AG04449 (cell line): ENCODE measurements around the gene PLXNA4.

Experiments
- CTCF ChIA-PET: fragments of 350-600 bp; formaldehyde crosslinking; extraction: SDS; loops from one replicate; lab custom pipeline; 2021; ENCODE audit warnings: antibody characterized with exemption; lab: Yijun Ruan, JAX
- POLR2A ChIA-PET: fragments of 400-600, 350-600 bp; formaldehyde crosslinking; extraction: SDS; loops from one replicate; lab custom pipeline; 2020; ENCODE audit warnings: antibody characterized with exemption, inconsistent platforms; lab: Yijun Ruan, JAX
- DNase-seq: peaks from one replicate; pipeline ENCODE4 v3.0.0-alpha.2; 2010; ENCODE audit warnings: low read depth, low spot score
- H3K4me3 ChIP-seq: 2 replicates; pipeline ENCODE4 v1.5.1; 2011; ENCODE audit warnings: low read depth, mild to moderate bottlenecking, control low read depth, low read length
- CTCF ChIP-seq: IDR thresholded peaks from one replicate; pipeline ENCODE4 v1.5.1; 2011; ENCODE audit warnings: mild to moderate bottlenecking, moderate library complexity, low read length, control low read depth, inconsistent platforms; ENCODE audit not compliant: insufficient read depth; ENCODE audit errors: missing control alignments

PLXNA4 gene

DNA sequence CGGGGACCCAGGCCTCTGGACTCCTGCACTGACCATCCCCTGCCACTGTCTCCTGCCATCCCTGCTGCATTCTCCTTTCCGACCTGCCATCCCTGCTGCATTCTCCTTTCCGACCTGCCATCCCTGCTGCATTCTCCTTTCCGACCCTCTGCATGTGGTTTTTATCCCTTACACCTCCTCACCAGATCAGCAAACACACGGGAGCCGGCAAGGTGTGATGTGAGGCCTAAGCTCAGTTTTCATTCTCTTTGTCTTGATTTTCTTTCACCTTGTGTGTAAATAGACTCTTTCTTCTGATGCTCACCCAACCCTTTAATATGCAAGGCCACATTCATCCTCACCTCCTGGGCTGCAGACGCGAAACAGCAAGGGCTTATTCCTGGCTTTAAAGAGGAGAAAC is 11.4 kb downstream of the PLXNA4 start:
- ChIA-PET CTCF (interaction anchor here (1.4 kb wide), 1 partner anchor 15 kb away, joined by 5 read pairs; no protein-coding TSS in a partner anchor), POLR2A (no interaction called here)
- H3K4me3 ChIP-seq = no peak overlapping the region
- TF ChIP-seq CTCF = no peak
- DNase-seq = no peak

DNA sequence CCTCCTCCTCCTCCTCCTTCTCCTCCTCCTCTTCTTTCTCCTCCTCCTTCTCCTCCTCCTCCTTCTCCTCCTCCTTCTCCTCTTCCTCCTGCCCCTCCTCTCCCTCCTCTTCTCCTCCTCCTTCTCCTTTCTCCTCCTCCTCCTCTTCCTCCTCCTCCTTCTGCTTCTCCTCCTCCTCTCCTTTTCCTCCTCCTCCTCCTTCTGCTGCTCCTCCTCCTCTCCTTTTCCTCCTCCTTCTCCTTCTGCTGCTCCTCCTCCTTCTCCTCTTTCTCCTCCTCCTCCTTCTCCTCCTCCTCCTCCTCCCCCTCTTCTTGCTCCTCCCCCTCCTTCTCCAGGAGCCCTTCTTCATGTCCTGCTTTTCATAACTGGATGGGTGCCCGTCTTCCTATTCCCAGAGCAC is 12.2 kb downstream of the PLXNA4 start:
- TF ChIP-seq CTCF = no peak
- CTCF ChIA-PET = no interaction called here
- DNase-seq = no peak
- POLR2A ChIA-PET = no interaction called here
- no peak overlapping the region for H3K4me3 ChIP-seq

GRCh38 chr7:132562690-132563089 is 13.6 kb downstream of the PLXNA4 start:
- TF ChIP-seq CTCF = no peak
- DNase-seq = no peak
- ChIA-PET CTCF (no interaction called here), POLR2A (no interaction called here)
- no peak overlapping the region for H3K4me3 ChIP-seq

GRCh38 chr7:132561763-132562162 is 14.5 kb downstream of the PLXNA4 start:
- CTCF ChIA-PET = no interaction called here
- no peak overlapping the region for H3K4me3 ChIP-seq
- TF ChIP-seq CTCF = no peak
- DNase-seq = no peak
- POLR2A ChIA-PET = no interaction called here

GRCh38 chr7:132560825-132561529 is 15.3 kb downstream of the PLXNA4 start:
- CTCF ChIA-PET = interaction anchor here (1.4 kb wide), 1 partner anchor 10 kb away, joined by 3 read pairs; no protein-coding TSS in a partner anchor
- no peak for TF ChIP-seq CTCF
- no peak for DNase-seq
- no peak overlapping the region for H3K4me3 ChIP-seq
- POLR2A ChIA-PET = no interaction called here

GRCh38 chr7:132560105-132560504 is 16.2 kb downstream of the PLXNA4 start:
- no peak overlapping the region for H3K4me3 ChIP-seq
- ChIA-PET CTCF (interaction anchor here (1.0 to 3.8 kb wide), 4 partner anchors 10 to 874 kb away, joined by 3 to 19 read pairs (median 3); no protein-coding TSS in a partner anchor), POLR2A (no interaction called here)
- no peak for DNase-seq
- no peak for TF ChIP-seq CTCF
